OCI-LY3 (cell line): ENCODE data around the gene ZSCAN12.

ENCODE experiments used
- H2AFZ ChIP-seq: fragments of 200-600, 300-600 bp; shearing (Covaris generic); 2 replicates; pipeline ENCODE4 v1.6.0; 2014; ENCODE audit warnings: antibody characterized with exemption, low read depth, low read length
- H3K27ac ChIP-seq: fragments of 200-600, 300-600 bp; sonication (generic); 2 replicates; pipeline ENCODE4 v1.5.1; 2014; ENCODE audit warnings: mild to moderate bottlenecking, low read length, moderate library complexity, mixed read lengths
- H3K27me3 ChIP-seq: fragments of 200-600, 300-600 bp; sonication (generic); 2 replicates; pipeline ENCODE4 v1.6.1; 2014; ENCODE audit warnings: low read depth, low read length, mixed read lengths
- H3K36me3 ChIP-seq: fragments of 200-600, 300-600 bp; sonication (generic); replicated peaks from 2 replicates; pipeline ENCODE3; 2014; ENCODE audit warnings: low read depth, low read length, mixed read lengths
- H3K4me1 ChIP-seq: fragments of 300-600, 200-600 bp; sonication (generic); 2 replicates; pipeline ENCODE4 v1.6.1; 2014; ENCODE audit warnings: low read length, mixed read lengths
- H3K4me2 ChIP-seq: fragments of 200-600, 300-600 bp; sonication (generic); 2 replicates; pipeline ENCODE4 v1.6.1; 2014; ENCODE audit warnings: low read length, mixed read lengths
- H3K4me3 ChIP-seq: fragments of 300-600, 200-600 bp; sonication (generic); 2 replicates; pipeline ENCODE4 v1.5.1; 2014; ENCODE audit warnings: antibody characterized with exemption, mild to moderate bottlenecking, low read length, moderate library complexity
- H3K79me2 ChIP-seq: fragments of 300-600, 200-600 bp; shearing (Covaris generic); 2 replicates; pipeline ENCODE4 v1.6.1; 2014; ENCODE audit warnings: mild to moderate bottlenecking, low read length, mixed read lengths
- H3K9ac ChIP-seq: fragments of 300-600, 200-600 bp; shearing (Covaris generic); 2 replicates; pipeline ENCODE4 v1.6.0; 2014; ENCODE audit warnings: mild to moderate bottlenecking, low read length, moderate library complexity
- H3K9me3 ChIP-seq: fragments of 200-600, 300-600 bp; shearing (Covaris generic); 2 replicates; pipeline ENCODE4 v1.6.1; 2014; ENCODE audit warnings: low read length, mixed read lengths; ENCODE audit not compliant: insufficient read depth
- H4K20me1 ChIP-seq: fragments of 200-600, 300-600 bp; sonication (generic); 2 replicates; pipeline ENCODE4 v1.6.1; 2016; ENCODE audit warnings: low read length, mixed read lengths; ENCODE audit not compliant: insufficient read depth
- EZH2phosphoT487 ChIP-seq: fragments of 200-600 bp; shearing (Covaris generic); IDR thresholded peaks from 2 replicates; pipeline ENCODE4 v1.6.1; 2018; ENCODE audit warnings: antibody characterized with exemption, mixed run types, low read depth
- TF ChIP-seq, protein P1 (sequence below): fragments of 200-600, 300-600 bp; sonication (generic); IDR thresholded peaks from 2 replicates; pipeline ENCODE4 v1.5.1; 2014; ENCODE audit warnings: antibody characterized with exemption, low read length, low read depth

The ZSCAN12 gene

DNA sequence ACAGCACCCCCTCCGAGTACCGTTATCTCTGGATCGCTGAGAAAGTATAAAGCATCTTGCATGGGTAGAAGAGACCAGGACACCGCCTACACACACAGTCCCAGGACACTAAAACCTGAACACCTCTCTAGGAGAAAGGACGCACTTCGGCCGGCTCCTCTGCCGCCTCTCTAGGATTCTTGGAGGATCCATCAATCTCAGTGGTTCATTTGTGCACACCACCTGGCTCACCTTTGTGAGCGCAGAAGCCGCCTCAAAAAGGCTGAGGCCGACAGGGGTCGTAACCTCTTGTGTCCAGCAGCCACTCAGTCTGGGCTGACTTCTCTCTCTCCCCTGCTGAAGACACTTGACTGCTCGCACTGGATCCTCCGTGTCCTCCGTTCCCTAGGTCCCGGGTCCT is 30.2 kb upstream of the ZSCAN12 start:
- TF ChIP-seq EZH2phosphoT487, result no peak
- TF ChIP-seq, protein P1, sequence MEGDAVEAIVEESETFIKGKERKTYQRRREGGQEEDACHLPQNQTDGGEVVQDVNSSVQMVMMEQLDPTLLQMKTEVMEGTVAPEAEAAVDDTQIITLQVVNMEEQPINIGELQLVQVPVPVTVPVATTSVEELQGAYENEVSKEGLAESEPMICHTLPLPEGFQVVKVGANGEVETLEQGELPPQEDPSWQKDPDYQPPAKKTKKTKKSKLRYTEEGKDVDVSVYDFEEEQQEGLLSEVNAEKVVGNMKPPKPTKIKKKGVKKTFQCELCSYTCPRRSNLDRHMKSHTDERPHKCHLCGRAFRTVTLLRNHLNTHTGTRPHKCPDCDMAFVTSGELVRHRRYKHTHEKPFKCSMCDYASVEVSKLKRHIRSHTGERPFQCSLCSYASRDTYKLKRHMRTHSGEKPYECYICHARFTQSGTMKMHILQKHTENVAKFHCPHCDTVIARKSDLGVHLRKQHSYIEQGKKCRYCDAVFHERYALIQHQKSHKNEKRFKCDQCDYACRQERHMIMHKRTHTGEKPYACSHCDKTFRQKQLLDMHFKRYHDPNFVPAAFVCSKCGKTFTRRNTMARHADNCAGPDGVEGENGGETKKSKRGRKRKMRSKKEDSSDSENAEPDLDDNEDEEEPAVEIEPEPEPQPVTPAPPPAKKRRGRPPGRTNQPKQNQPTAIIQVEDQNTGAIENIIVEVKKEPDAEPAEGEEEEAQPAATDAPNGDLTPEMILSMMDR, result no peak
- no peaks in the 10 kb centered on the region for H4K20me1 ChIP-seq
- H3K9me3 ChIP-seq, result no peaks in the 10 kb centered on the region

DNA sequence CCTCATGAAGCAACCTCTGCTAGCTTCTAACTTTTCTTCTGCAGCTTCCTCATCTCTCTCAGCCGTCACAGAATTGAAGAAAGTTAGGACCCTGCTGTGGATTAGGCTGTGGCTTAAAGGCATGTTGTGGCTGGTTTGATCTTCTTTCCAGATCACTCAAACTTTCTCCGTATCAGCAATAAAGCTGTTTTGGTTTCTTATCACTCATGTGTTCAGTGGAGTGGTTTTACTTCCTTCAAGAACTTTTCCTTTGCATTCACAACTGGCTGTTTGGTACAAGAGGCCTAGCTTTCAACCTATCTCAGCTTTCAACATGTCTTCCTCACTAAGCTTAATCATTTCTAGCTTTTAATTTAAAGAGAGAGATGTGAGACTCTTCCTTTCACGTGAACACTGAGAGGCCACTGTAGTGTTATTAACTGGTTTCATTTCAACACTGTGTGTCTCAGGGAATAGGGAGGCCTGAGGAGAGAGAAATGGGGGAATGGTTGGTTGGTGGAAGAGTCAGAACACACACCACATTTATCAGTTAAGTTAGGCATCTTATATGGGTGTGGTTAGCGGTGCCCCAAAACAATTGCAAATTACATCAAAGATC is 26.5 kb upstream of the ZSCAN12 start:
- peak overlapping the region; percentile 49 for H3K4me2 ChIP-seq
- H3K4me1 ChIP-seq, result peaks cover 13% of the 10 kb centered on the region
- peak overlapping the region; percentile 10 for H2AFZ ChIP-seq
- TF ChIP-seq, protein P1, result no peak
- no peak for TF ChIP-seq EZH2phosphoT487
- H3K4me3 ChIP-seq, result no peak overlapping the region
- no peaks in the 10 kb centered on the region for H3K36me3 ChIP-seq
- H3K27me3 ChIP-seq, result no peaks in the 10 kb centered on the region
- peak overlapping the region; percentile 32; the same call in 1 of the 2 replicates for H3K9ac ChIP-seq
- no peaks in the 10 kb centered on the region for H3K9me3 ChIP-seq
- no peaks in the 10 kb centered on the region for H3K79me2 ChIP-seq
- H3K27ac ChIP-seq, result peak overlapping the region; percentile 67
- no peaks in the 10 kb centered on the region for H4K20me1 ChIP-seq

More for the DNA sequence above, 30.2 kb upstream of the ZSCAN12 start:
- Histone ChIP-seq H3K36me3 (no peaks in the 10 kb centered on the region), H3K79me2 (no peaks in the 10 kb centered on the region), H3K4me2 (no peak overlapping the region), H3K9ac (no peak overlapping the region), H2AFZ (no peak overlapping the region), H3K4me3 (no peak overlapping the region), H3K4me1 (peaks cover 13% of the 10 kb centered on the region), H3K27ac (no peak overlapping the region), H3K27me3 (no peaks in the 10 kb centered on the region; the same call in 1 of the 2 replicates)

DNA sequence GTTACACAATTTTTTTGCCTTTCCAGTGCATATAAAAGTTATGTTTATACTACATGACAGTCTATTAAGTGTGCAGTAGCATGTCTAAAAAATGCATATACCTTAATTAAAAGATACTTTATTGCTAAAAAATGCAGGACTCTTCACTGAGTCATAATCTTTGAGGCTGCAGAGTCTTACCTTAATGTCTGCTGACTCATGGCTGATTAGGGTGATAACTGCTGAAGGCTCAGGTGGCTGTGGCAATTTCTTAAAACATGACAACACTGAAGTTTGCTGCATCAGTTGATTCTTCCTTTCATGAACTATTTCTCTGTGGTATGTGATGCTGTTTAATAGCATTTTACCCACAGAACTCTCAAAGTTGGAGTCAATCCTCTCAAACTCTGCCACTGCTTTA is 24.6 kb upstream of the ZSCAN12 start:
- no peaks in the 10 kb centered on the region for H3K9me3 ChIP-seq
- no peaks in the 10 kb centered on the region for H4K20me1 ChIP-seq
- H2AFZ ChIP-seq, result no peak overlapping the region
- H3K4me3 ChIP-seq, result no peak overlapping the region
- peaks cover 13% of the 10 kb centered on the region for H3K4me1 ChIP-seq
- H3K9ac ChIP-seq, result no peak overlapping the region
- no peak overlapping the region for H3K4me2 ChIP-seq
- H3K79me2 ChIP-seq, result no peaks in the 10 kb centered on the region
- H3K27ac ChIP-seq, result no peak overlapping the region
- no peaks in the 10 kb centered on the region for H3K36me3 ChIP-seq
- TF ChIP-seq EZH2phosphoT487, result no peak
- TF ChIP-seq, protein P1, result no peak
- no peaks in the 10 kb centered on the region for H3K27me3 ChIP-seq

DNA sequence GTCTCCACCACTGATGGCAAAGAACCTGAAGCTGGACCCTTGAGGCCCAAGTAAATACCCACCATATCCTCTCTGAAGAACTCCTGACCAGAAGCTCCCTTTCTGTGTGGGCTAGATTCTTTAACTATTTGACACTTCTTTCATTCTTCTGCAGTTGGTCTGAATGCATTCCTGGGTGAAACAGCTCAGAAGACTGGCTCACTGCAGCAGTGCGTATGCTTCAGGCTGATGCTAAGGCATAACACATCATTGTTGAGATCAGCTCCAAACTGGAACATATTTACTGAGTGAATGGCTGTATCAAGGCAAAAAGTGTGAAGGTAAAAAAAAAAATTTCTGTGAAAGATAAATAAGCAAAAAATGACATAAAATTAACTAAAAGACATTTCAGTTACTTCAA is 24.0 kb upstream of the ZSCAN12 start:
- Histone ChIP-seq H3K4me1 (peaks cover 13% of the 10 kb centered on the region), H3K4me3 (no peak overlapping the region), H4K20me1 (no peaks in the 10 kb centered on the region), H3K79me2 (no peaks in the 10 kb centered on the region), H3K27ac (no peak overlapping the region), H3K4me2 (no peak overlapping the region), H3K36me3 (no peaks in the 10 kb centered on the region), H3K9me3 (no peaks in the 10 kb centered on the region), H3K9ac (no peak overlapping the region), H2AFZ (no peak overlapping the region), H3K27me3 (no peaks in the 10 kb centered on the region)
- no peak for TF ChIP-seq EZH2phosphoT487
- TF ChIP-seq, protein P1, result no peak
